GM18868 (cell line): ENCODE results near the gene CLEC18C.
"Not testable (repeated sequence)": the region's sequence is repeated elsewhere in the genome, so short reads cannot be mapped to it uniquely, and the experiment has no call there.

Experiments used
- ATAC-seq: cut with Tn5 transposase; IDR thresholded peaks from one replicate; pipeline ENCODE4 v1.9.1; 2021; ENCODE audit warnings: mild to moderate bottlenecking, moderate library complexity; ENCODE audit not compliant: unreplicated experiment

Gene CLEC18C

DNA sequence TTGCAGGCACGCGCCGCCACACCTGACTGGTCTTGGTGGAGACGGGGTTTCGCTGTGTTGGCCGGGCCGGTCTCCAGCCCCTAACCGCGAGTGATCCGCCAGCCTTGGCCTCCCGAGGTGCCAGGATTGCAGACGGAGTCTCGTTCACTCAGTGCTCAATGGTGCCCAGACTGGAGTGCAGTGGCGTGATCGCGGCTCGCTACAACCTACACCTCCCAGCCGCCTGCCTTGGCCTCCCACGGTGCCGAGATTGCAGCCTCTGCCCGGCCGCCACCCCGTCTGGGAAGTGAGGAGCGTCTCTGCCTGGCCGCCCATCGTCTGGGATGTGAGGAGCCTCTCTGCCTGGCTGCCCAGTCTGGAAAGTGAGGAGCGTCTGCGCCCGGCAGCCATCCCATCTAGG, 30.4 kb downstream of the CLEC18C start:
- not testable (repeated sequence) for ATAC-seq

DNA sequence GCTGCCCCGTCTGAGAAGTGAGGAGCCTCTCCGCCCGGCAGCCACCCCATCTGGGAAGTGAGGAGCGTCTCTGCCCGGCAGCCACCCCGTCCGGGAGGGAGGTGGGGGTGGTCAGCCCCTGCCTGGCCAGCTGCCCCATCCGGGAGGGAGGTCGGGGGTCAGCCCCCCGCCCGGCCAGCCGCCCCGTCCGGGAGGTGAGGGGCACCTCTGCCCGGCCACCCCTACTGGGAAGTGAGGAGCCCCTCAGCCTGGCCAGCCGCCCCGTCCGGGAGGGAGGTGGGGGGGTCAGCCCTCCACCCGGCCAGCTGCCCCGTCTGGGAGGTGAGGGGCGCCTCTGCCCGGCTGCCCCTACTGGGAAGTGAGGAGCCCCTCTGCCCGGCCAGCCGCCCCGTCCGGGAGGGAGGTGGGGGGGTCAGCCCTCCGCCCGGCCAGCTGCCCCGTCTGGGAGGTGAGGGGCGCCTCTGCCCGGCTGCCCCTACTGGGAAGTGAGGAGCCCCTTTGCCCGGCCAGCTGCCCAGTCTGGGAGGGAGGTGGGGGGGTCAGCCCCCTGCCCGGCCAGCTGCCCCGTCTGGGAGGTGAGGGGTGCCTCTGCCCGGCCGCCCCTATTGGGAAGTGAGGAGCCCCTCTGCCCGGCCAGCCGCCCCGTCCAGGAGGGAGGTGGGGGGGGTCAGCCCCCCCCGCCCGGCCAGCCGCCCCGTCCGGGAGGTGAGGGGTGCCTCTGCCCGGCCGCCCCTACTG, 31.2 kb downstream of the CLEC18C start:
- not testable (repeated sequence) for ATAC-seq

DNA sequence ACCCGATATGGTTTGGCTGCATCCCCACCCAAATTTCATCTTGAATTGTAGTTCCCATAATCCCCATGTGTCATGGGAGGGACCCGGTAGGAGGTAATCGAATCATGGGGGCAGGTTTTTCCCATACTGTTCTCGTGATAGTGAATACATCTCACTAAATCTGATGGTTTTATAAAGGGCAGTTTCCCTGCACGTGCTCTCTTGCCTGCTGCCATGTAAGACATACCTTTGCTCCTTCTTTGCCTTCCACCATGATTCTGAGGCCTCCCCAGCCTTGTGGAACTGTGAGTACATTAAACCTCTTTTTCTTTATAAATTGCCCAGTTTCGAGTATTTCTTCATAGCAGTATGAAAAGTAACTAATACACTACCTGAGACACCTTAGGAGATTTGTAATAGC, 32.8 kb downstream of the CLEC18C start:
- ATAC-seq = not testable (repeated sequence)

DNA sequence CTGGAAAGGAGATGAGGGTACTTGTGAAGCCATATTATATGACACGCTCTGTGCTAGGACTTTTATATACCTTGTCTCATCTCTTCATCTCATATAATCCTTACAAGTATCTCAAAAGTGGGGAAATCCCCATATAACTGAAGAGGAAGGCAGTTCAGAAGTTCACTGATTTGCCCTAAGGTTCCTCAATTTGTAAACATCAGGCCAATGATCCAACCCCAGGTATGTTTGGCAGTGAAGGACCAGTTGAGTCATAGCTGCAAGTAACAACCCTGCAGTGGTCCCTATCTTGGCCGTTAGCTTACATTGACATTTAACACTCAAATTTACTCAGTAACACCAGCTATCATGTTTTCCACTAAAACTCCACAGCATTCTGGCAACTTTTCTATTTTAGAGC, 45.0 kb downstream of the CLEC18C start:
- not testable (repeated sequence) for ATAC-seq

DNA sequence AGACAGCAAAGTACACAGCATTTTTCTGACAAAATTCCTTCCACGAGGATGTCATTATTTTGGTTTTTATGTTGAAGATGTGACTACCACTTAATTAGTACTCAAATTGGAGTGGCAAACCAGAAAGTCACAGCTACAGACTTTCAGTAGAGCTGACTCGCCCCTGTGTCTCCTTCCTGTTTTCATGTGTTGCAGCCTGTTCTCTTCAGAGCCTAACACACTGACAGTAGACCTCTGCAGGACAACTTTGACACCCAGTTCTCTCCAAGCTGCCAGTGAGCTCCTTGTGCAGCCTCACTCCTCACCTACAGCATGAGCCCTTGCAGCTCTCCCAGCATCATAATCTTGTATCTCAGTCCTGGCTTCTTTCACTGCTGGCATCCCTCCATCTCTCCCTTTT, 49.0 kb downstream of the CLEC18C start:
- ATAC-seq = not testable (repeated sequence)

DNA sequence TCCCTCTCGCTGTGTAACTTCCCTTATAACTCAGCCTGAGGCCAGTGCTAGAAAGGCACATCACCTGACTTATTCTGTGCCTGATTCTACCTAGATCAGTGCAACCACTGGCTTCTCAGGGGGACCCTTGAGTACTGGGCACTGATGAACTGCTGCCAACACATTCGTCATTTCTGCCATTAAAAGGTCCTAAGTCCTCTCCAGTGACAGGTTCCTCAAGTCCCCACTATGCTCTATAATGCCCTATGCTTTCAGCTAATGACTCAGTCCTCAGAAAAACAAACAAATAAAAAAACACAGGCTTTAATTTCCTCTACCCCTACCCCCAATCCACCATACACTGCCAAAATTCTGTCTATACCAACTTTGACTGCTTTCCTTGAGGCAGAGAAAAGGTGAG, 49.6 kb downstream of the CLEC18C start:
- not testable (repeated sequence) for ATAC-seq

DNA sequence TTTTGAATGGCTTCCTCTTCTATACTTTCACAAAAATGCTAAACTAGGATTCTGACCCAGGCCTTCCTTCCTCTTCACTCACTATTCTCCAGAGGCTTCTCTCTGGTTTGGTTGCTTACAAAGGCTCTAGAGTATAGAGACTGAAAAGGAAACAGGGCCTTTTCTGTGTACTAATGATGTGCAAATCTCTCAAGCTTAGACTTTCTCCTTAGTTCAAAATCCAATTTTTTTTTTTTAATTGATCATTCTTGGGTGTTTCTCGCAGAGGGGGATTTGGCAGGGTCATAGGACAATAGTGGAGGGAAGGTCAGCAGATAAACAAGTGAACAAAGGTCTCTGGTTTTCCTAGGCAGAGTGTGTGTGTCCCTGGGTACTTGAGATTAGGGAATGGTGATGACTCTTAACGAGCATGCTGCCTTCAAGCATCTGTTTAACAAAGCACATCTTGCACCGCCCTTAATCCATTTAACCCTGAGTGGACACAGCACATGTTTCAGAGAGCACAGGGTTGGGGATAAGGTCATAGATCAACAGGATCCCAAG, 50.5 kb downstream of the CLEC18C start:
- not testable (repeated sequence) for ATAC-seq

DNA sequence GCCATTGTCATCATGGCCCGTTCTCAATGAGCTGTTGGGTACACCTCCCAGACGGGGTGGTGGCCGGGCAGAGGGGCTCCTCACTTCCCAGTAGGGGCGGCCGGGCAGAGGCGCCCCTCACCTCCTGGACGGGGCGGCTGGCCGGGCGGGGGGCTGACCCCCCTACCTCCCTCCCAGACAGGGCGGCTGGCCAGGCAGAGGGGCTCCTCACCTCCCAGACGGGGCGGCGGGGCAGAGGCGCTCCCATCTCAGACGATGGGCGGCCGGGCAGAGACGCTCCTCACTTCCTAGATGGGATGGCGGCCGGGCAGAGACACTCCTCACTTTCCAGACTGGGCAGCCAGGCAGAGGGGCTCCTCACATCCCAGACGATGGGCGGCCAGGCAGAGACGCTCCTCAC, 51.1 kb downstream of the CLEC18C start:
- ATAC-seq = not testable (repeated sequence)

DNA sequence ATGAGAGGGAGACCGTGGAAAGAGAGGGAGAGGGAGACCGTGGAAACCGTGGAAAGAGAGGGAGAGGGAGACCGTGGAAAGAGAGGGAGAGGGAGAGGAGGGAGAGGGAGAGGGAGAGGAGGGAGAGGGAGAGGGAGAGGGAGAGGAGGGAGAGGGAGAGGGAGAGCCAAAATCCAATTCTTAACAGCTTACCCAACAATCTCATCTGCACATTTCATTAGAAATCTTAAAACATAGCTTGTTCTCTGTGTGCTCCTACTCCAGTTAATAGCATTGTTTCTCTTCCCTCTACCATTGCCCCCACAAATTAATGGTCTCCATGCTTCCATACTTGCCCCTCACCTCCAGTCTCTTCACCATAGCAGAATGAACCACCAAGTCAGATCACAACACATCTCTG, 51.8 kb downstream of the CLEC18C start:
- ATAC-seq = not testable (repeated sequence)

DNA sequence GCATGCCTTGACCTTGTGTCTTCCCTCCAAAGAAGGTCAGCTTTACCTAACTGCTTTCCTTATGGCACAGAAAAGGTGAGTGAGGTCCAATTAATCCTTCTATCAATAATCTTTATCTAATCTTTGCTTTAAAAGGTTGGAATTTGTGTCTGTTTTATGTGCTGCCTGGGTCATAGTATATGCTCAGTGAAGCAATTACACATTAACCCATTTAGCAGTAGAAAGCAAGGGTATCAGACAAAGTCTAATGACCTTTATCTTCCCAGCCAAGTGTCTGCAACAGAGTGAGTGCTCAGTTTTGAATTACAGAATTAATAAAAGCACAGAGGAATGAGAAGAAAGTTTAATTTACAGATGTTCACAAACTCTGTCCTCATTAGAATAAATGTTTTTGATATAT, 52.4 kb downstream of the CLEC18C start:
- ATAC-seq = not testable (repeated sequence)

DNA sequence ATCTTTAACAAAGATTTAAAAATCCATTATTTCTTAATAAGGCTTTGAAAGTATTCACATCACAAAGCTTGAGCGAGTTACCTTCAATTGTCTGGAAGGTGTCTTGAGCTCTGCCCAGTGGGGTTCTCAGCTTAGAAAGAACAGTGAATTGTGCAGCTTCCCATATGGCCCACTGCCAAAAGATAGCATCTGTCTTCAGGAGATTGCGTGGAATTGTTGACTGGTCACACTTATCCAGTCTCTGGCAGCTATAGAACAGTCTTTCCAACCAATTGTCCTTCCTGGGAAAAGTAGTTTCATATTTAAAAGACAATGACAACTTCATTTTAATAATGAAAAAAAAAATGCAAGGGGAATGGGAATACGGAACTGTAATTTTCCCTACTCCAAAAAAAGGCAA, 58.2 kb downstream of the CLEC18C start:
- ATAC-seq = not testable (repeated sequence)
